GM12878 (cell line): Measurements from ENCODE around the gene COG4. TPM values are rescaled to one million over a fixed set of nuclear protein-coding genes. Genes with fewer than 3 reads are reported as not detected.

Source experiments
- ATAC-seq: fragments of 200-7000 bp; cut with Tn5 transposase; 3 replicates; pipeline ENCODE4 v1.9.1; 2020; ENCODE audit warnings: mild to moderate bottlenecking, moderate library complexity
- BruUV-seq: library from RNA; stranded (reverse); fragments of 400-500 nt; replicated peaks from 2 replicates; lab custom pipeline; 2021; lab: Mats Ljungman, UMichigan
- CTCF ChIA-PET: fragments of 300-600 bp; sonication (Branson Sonifier 250); formaldehyde crosslinking; extraction: SDS; loops from one replicate; lab custom pipeline; 2021; ENCODE audit warnings: inconsistent platforms; lab: Yijun Ruan, JAX
- POLR2A ChIA-PET: fragments of 350-600 bp; formaldehyde crosslinking; extraction: SDS; loops from one replicate; lab custom pipeline; 2021; ENCODE audit warnings: inconsistent platforms; lab: Charles Lee
- RAD21 ChIA-PET: fragments of 300-600 bp; sonication (Branson Sonifier 250); formaldehyde crosslinking; loops from one replicate; lab custom pipeline; 2023; ENCODE audit warnings: antibody characterized with exemption; ENCODE audit not compliant: unreplicated experiment; lab: Charles Lee
- SMC1A ChIA-PET: fragments of 300-600 bp; sonication (Branson Sonifier 250); formaldehyde crosslinking; loops from one replicate; lab custom pipeline; 2023; ENCODE audit not compliant: unreplicated experiment, uncharacterized antibody; lab: Charles Lee
- DNase-seq: peaks from one replicate; pipeline ENCODE4 v3.0.0-alpha.2; 2011; ENCODE audit warnings: low read depth, low spot score
- FAIRE-seq: peaks from 3 replicates; lab custom pipeline; 2011; peaks lifted over from hg19 to GRCh38; lab: Jason Lieb, UNC
- H2AFZ ChIP-seq: 2 replicates; pipeline ENCODE4 v1.6.0; 2011; ENCODE audit warnings: low read depth, low read length, control low read depth; ENCODE audit not compliant: control insufficient read depth
- H3K27ac ChIP-seq: 2 replicates; pipeline ENCODE4 v1.5.1; 2011; ENCODE audit warnings: control low read depth; ENCODE audit not compliant: control insufficient read depth, insufficient read depth
- H3K27me3 ChIP-seq, 2 experiments: replicated peaks in 1 of 2; 2 replicates each; pipeline versions ENCODE4 v1.6.0 to v1.6.1; 2011; ENCODE audit warnings: low read length in 1 of 2; ENCODE audit not compliant: control insufficient read depth in 2 of 2, insufficient read depth in 2 of 2
- H3K36me3 ChIP-seq, 2 experiments: 2 replicates each; pipeline ENCODE4 v1.5.1; 2011; ENCODE audit warnings: low read length in 1 of 2; ENCODE audit not compliant: control insufficient read depth in 2 of 2, insufficient read depth in 2 of 2
- H3K4me1 ChIP-seq: 2 replicates; pipeline ENCODE4 v1.6.1; 2011; ENCODE audit warnings: mild to moderate bottlenecking, low read length, moderate library complexity, mixed read lengths; ENCODE audit not compliant: control insufficient read depth, insufficient read depth
- H3K4me2 ChIP-seq: 2 replicates; pipeline ENCODE4 v1.6.0; 2011; ENCODE audit warnings: control low read depth; ENCODE audit not compliant: control insufficient read depth, insufficient read depth
- H3K4me3 ChIP-seq: fragments of 200-600 bp; sonication (generic); 2 replicates; pipeline ENCODE4 v1.5.1; 2016
- H3K79me2 ChIP-seq: 2 replicates; pipeline ENCODE4 v1.6.0; 2011; ENCODE audit warnings: low read length; ENCODE audit not compliant: control insufficient read depth, insufficient read depth
- H3K9ac ChIP-seq: 2 replicates; pipeline ENCODE4 v1.8.0; 2011; ENCODE audit warnings: low read length, control low read depth, mixed read lengths; ENCODE audit not compliant: control insufficient read depth, insufficient read depth
- H3K9me3 ChIP-seq: replicated peaks from 3 replicates; pipeline ENCODE4 v1.5.1; 2011; ENCODE audit warnings: mild to moderate bottlenecking, low read length; ENCODE audit not compliant: control insufficient read depth, insufficient read depth
- H4K20me1 ChIP-seq: 2 replicates; pipeline ENCODE4 v1.6.0; 2011; ENCODE audit not compliant: control insufficient read depth, insufficient read depth
- POLR2A ChIP-seq: IDR thresholded peaks from 2 replicates; pipeline ENCODE4 v1.6.1; 2011; ENCODE audit warnings: low read depth, mild to moderate bottlenecking, low read length
- RCOR1 ChIP-seq: conservative IDR thresholded peaks from 2 replicates; pipeline ENCODE4 v1.6.1; 2012; ENCODE audit warnings: low read depth, low read length, improper control_type of control experiment
- RFX5 ChIP-seq: IDR thresholded peaks from 2 replicates; pipeline ENCODE4 v1.6.1; 2011; ENCODE audit warnings: low read depth, low read length, improper control_type of control experiment
- RUNX3 ChIP-seq: IDR thresholded peaks from 2 replicates; pipeline ENCODE4 v1.6.1; 2012; ENCODE audit warnings: low read length, inconsistent platforms
- SPI1 ChIP-seq: IDR thresholded peaks from 2 replicates; pipeline ENCODE4 v1.6.1; 2011; ENCODE audit warnings: low read depth, mild to moderate bottlenecking, low read length, moderate library complexity, borderline replicate concordance; ENCODE audit not compliant: insufficient read depth
- SUZ12 ChIP-seq: fragments of 200-600 bp; sonication (generic); IDR thresholded peaks from one replicate; pipeline ENCODE4 v1.6.1; 2018; ENCODE audit warnings: antibody characterized with exemption, mild to moderate bottlenecking; ENCODE audit not compliant: unreplicated experiment
- WGBS: methylation state at CpG from one replicate; pipeline ENCODE4 v1.1.6; 2016; ENCODE audit warnings: low lambda C conversion rate; ENCODE audit not compliant: insufficient replicate concordance, insufficient coverage; ENCODE audit errors: missing lambda C conversion rate; 5-methylcytosine and 5-hydroxymethylcytosine counted together
- in situ Hi-C: fragments of 300-500 bp; cut with MboI; formaldehyde crosslinking; loops from 9 replicates; pipeline ENCODE4 v1.14.3; 2018; ENCODE audit warnings: mixed read lengths
- intact Hi-C: fragments of 100-400 bp; cut with micrococcal nuclease; formaldehyde crosslinking; loops from one replicate; pipeline ENCODE4 v1.14.2; 2022; ENCODE audit not compliant: unreplicated experiment
- polyA plus RNA-seq, 11 experiments: library from polyadenylated mRNA; depleted of rRNA in 4 of 11; unstranded in 6 of 11; stranded (reverse) in 5 of 11; fragments of >200 nt; fragmentation: Nextera tagmentation in 4 of 11; fragmentation: Illumina TruSeq in 1 of 11; extraction: Ambion mirVana in 4 of 11; extraction: Trizol in 1 of 11; gene quantifications; 1 replicate in 1 of 11; 2 replicates in 10 of 11; pipeline versions ENCODE4 v1.2.1 to v1.2.3, GENCODE V29; 2011 to 2016; ENCODE audit warnings: inconsistent platforms in 2 of 11, missing spikeins in 2 of 11, low read depth in 1 of 11
- total RNA-seq, 4 experiments: library from RNA; depleted of rRNA in 3 of 4; stranded (reverse); fragments of >200 nt in 3 of 4; fragmentation: Illumina TruSeq in 1 of 4; extraction: Trizol in 1 of 4; gene quantifications; 2 replicates each; pipeline versions ENCODE4 v1.2.1 to v1.2.3, GENCODE V29; 2013 to 2021
- TF ChIP-seq, protein P1 (sequence below): fragments of 450-650 bp; IDR thresholded peaks from 2 replicates; pipeline ENCODE4 v1.6.1; 2016; ENCODE audit warnings: mild to moderate bottlenecking

COG4 gene
- total and polyA plus RNA-seq, 10 of the 15 experiments (the other 5 are each of a cell fraction or from before 2014, with no cell fraction given) = 7.0 to 57.7 (median 33.0) TPM

DNA sequence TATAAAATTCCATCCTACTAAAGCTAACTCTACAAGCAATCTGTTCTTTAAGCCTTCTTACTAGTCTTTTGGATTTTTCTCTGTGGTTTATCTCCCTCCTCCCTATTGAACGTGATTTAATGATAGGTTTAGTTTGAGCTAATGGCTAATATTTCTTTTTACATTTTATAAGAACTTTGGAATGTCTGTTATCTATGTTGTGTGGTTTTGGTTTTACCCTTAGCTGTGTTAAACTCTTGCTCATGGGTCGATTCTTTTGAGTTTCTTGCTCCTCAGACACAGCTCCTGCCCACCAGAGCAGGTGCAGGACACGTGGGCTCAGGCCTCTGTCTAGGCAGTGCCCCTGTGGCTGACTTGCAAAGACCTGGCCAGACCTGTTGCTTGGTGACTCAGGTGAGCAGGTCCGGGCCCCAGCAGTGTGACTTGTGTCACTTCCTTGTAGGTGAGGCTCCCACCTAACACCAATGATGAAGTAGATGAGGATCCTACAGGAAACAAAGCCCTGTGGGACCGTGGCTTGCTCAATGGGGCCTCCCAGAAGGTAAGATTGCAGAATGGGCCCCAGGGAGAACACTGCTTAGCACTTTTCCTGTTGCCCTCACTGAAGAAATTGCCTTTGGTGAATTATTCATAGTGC, 45.4 kb upstream of the COG4 start:
- CTCF ChIA-PET = interaction anchor here (0.7 to 1.5 kb wide), 6 partner anchors 15 to 302 kb away, joined by 3 to 5 read pairs (median 4); no protein-coding TSS in a partner anchor
- in situ Hi-C loops = no loop called here

More for the DNA sequence above, 45.4 kb upstream of the COG4 start:
- 65% methylated on average over 5 of the region's 5 CpGs for WGBS
- Histone ChIP-seq H3K79me2 (no peaks in the 10 kb centered on the region; the same call in 1 of the 2 replicates), H2AFZ (no peak overlapping the region), H3K9ac (no peak overlapping the region), H3K27ac (no peak overlapping the region), H3K4me2 (no peak overlapping the region), H3K4me1 (no peaks in the 10 kb centered on the region), H4K20me1 (no peaks in the 10 kb centered on the region), H3K27me3 (no peaks in the 10 kb centered on the region), H3K9me3 (no peaks in the 10 kb centered on the region), H3K4me3 (no peak overlapping the region), H3K36me3 (peaks cover 49 to 68% of the 10 kb centered on the region in 2 experiments)
- TF ChIP-seq POLR2A (peak; percentile 28; the same call in 1 of the 2 replicates), RCOR1 (no peak), RUNX3 (no peak), RFX5 (no peak), SPI1 (no peak), SUZ12 (no peak)
- TF ChIP-seq, protein P1, sequence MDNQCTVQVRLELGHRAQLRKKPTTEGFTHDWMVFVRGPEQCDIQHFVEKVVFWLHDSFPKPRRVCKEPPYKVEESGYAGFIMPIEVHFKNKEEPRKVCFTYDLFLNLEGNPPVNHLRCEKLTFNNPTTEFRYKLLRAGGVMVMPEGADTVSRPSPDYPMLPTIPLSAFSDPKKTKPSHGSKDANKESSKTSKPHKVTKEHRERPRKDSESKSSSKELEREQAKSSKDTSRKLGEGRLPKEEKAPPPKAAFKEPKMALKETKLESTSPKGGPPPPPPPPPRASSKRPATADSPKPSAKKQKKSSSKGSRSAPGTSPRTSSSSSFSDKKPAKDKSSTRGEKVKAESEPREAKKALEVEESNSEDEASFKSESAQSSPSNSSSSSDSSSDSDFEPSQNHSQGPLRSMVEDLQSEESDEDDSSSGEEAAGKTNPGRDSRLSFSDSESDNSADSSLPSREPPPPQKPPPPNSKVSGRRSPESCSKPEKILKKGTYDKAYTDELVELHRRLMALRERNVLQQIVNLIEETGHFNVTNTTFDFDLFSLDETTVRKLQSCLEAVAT = no peak
- ATAC-seq (no peak), FAIRE-seq (no peak), DNase-seq (no peak)
- ChIA-PET SMC1A (interaction anchor here (1.3 to 2.1 kb wide), 2 partner anchors 10 to 12 kb away, joined by 5 to 6 read pairs; no protein-coding TSS in a partner anchor), RAD21 (no interaction called here), POLR2A (interaction anchor here (0.5 to 1.1 kb wide), 5 partner anchors 32 to 313 kb away, joined by 3 to 11 read pairs (median 4); no protein-coding TSS in a partner anchor)
- intact Hi-C loops = no loop called here
- BruUV-seq = no TSS peak
